ENCODE data around the gene SPATC1L.

Gene SPATC1L

GRCh38 chr21:46124926-46125845 lies 59.1 kb downstream of the SPATC1L start:
- peaks cover 0 to 46% (median 28%) of the 10 kb centered on the region in 10 experiments; a peak in 18 of 20 replicates for H3K4me1 ChIP-seq
- no peak overlapping the region for H3K4me3 ChIP-seq
- no peaks in the 10 kb centered on the region for H3K9me3 ChIP-seq (replicated peaks in 1 of 11)
- peaks cover 0 to 13% (median 0%) of the 10 kb centered on the region in 11 experiments; a peak in 2 of 22 replicates for H3K27me3 ChIP-seq
- no peak overlapping the region for H3K9ac ChIP-seq
- peak overlapping the region in 7 of 11 experiments; percentile 66 to 90 (median 83); a peak in 7 of 22 replicates for H3K4me2 ChIP-seq
- TF ChIP-seq Cebpa-rat (IDR thresholded peaks at IDR 0.05), result no peak
- H4K20me1 ChIP-seq, result peaks cover 0 to 41% (median 12%) of the 10 kb centered on the region in 11 experiments; a peak in 13 of 22 replicates
- no peaks in the 10 kb centered on the region for H3K36me3 ChIP-seq
- no peak overlapping the region for H3K27ac ChIP-seq

GRCh38 chr21:46124083-46124925 lies 60.0 kb downstream of the SPATC1L start:
- no peaks in the 10 kb centered on the region for H3K36me3 ChIP-seq
- no peak overlapping the region for H3K4me3 ChIP-seq
- H3K4me2 ChIP-seq, result peak overlapping the region in 3 of 11 experiments; percentile 10 to 30 (median 18); a peak in 2 of 22 replicates
- H3K27me3 ChIP-seq, result peaks cover 0 to 13% (median 0%) of the 10 kb centered on the region in 11 experiments; a peak in 2 of 22 replicates
- H3K9me3 ChIP-seq (replicated peaks in 1 of 11), result no peaks in the 10 kb centered on the region
- H4K20me1 ChIP-seq, result peaks cover 0 to 46% (median 12%) of the 10 kb centered on the region in 11 experiments; a peak in 13 of 22 replicates
- H3K27ac ChIP-seq, result no peak overlapping the region
- peaks cover 0 to 55% (median 37%) of the 10 kb centered on the region in 10 experiments; a peak in 18 of 20 replicates for H3K4me1 ChIP-seq
- no peak overlapping the region for H3K9ac ChIP-seq
- TF ChIP-seq Cebpa-rat (IDR thresholded peaks at IDR 0.05), result no peak

GRCh38 chr21:46122758-46123683 lies 61.2 kb downstream of the SPATC1L start:
- Histone ChIP-seq H3K9me3 (replicated peaks in 1 of 11) (no peaks in the 10 kb centered on the region), H3K27me3 (peaks cover 0 to 13% (median 0%) of the 10 kb centered on the region in 11 experiments; a peak in 2 of 22 replicates), H3K4me1 (peaks cover 0 to 64% (median 45%) of the 10 kb centered on the region in 10 experiments; a peak in 18 of 20 replicates), H4K20me1 (peaks cover 0 to 48% (median 5%) of the 10 kb centered on the region in 11 experiments; a peak in 13 of 22 replicates), H3K36me3 (no peaks in the 10 kb centered on the region), H3K27ac (no peak overlapping the region), H3K4me3 (no peak overlapping the region), H3K4me2 (no peak overlapping the region), H3K9ac (no peak overlapping the region)
- TF ChIP-seq Cebpa-rat (IDR thresholded peaks at IDR 0.05), result no peak

- Histone ChIP-seq H3K4me2 (no peak overlapping the region; a peak in 1 of 22 replicates), H3K4me3 (no peak overlapping the region), H3K9ac (no peak overlapping the region), H3K27ac (no peak overlapping the region), H3K36me3 (no peaks in the 10 kb centered on the region), H4K20me1 (peaks cover 0 to 48% (median 5%) of the 10 kb centered on the region in 11 experiments; a peak in 12 of 22 replicates), H3K4me1 (peaks cover 0 to 64% (median 48%) of the 10 kb centered on the region in 10 experiments; a peak in 18 of 20 replicates), H3K27me3 (peaks cover 0 to 11% (median 0%) of the 10 kb centered on the region in 11 experiments; a peak in 2 of 22 replicates), H3K9me3 (replicated peaks in 1 of 11) (no peaks in the 10 kb centered on the region)
- no peak for TF ChIP-seq Cebpa-rat (IDR thresholded peaks at IDR 0.05)
Observed at GRCh38 chr21:46122237-46122671, 62.0 kb downstream of the SPATC1L start.

GRCh38 chr21:46121286-46122221 lies 62.7 kb downstream of the SPATC1L start:
- H3K27ac ChIP-seq, result no peak overlapping the region
- H3K9me3 ChIP-seq (replicated peaks in 1 of 11), result no peaks in the 10 kb centered on the region
- no peak overlapping the region for H3K4me3 ChIP-seq
- H3K9ac ChIP-seq, result no peak overlapping the region
- H3K4me2 ChIP-seq, result no peak overlapping the region; a peak in 1 of 22 replicates
- H3K4me1 ChIP-seq, result peaks cover 0 to 64% (median 48%) of the 10 kb centered on the region in 10 experiments; a peak in 18 of 20 replicates
- no peak for TF ChIP-seq Cebpa-rat (IDR thresholded peaks at IDR 0.05)
- H3K27me3 ChIP-seq, result peaks cover 0 to 4% (median 0%) of the 10 kb centered on the region in 11 experiments; a peak in 2 of 22 replicates
- peaks cover 0 to 44% (median 5%) of the 10 kb centered on the region in 11 experiments; a peak in 9 of 22 replicates for H4K20me1 ChIP-seq
- H3K36me3 ChIP-seq, result peaks cover 0 to 3% (median 0%) of the 10 kb centered on the region in 11 experiments; a peak in 2 of 22 replicates

- TF ChIP-seq Cebpa-rat (IDR thresholded peaks at IDR 0.05), result no peak
- H3K27me3 ChIP-seq, result no peaks in the 10 kb centered on the region
- peaks cover 0 to under 1% (median 0%) of the 10 kb centered on the region in 11 experiments; a peak in 2 of 22 replicates for H3K9me3 ChIP-seq (replicated peaks in 1 of 11)
- peaks cover 0 to 64% (median 48%) of the 10 kb centered on the region in 10 experiments; a peak in 16 of 20 replicates for H3K4me1 ChIP-seq
- no peak overlapping the region for H3K27ac ChIP-seq
- peaks cover 0 to 38% (median 0%) of the 10 kb centered on the region in 11 experiments; a peak in 7 of 22 replicates for H4K20me1 ChIP-seq
- no peak overlapping the region; a peak in 1 of 22 replicates for H3K9ac ChIP-seq
- H3K4me3 ChIP-seq, result no peak overlapping the region
- H3K36me3 ChIP-seq, result peaks cover 0 to 7% (median 0%) of the 10 kb centered on the region in 11 experiments; a peak in 2 of 22 replicates
- peak overlapping the region in 8 of 11 experiments; percentile 36 to 72 (median 64); a peak in 14 of 22 replicates for H3K4me2 ChIP-seq
Observed at GRCh38 chr21:46120301-46121285, 63.7 kb downstream of the SPATC1L start.
